GM23248 (cell line): ENCODE results near the gene NMRK2. TPM values are rescaled to one million over a fixed set of nuclear protein-coding genes. Genes with fewer than 3 reads are reported as not detected.

Experiments
- DNase-seq: peaks from one replicate; pipeline ENCODE4 v3.0.0-alpha.2; 2015
- H2AFZ ChIP-seq: fragments of 200-600 bp; sonication (generic); 2 replicates; pipeline ENCODE4 v1.6.1; 2016; ENCODE audit warnings: antibody characterized with exemption
- H3F3A ChIP-seq: fragments of 200-600 bp; sonication (generic); 2 replicates; pipeline ENCODE4 v1.6.1; 2016; ENCODE audit warnings: mild to moderate bottlenecking, antibody characterized with exemption, mixed run types; ENCODE audit not compliant: insufficient read depth
- H3K27ac ChIP-seq: fragments of 200-600 bp; sonication (generic); 2 replicates; pipeline ENCODE4 v1.5.1; 2016; ENCODE audit warnings: mild to moderate bottlenecking
- H3K27me3 ChIP-seq: fragments of 200-600 bp; sonication (generic); replicated peaks from 2 replicates; pipeline ENCODE4 v1.6.1; 2016; ENCODE audit warnings: mild to moderate bottlenecking; ENCODE audit not compliant: insufficient read depth
- H3K36me3 ChIP-seq: fragments of 200-600 bp; sonication (generic); 2 replicates; pipeline ENCODE4 v1.6.1; 2016; ENCODE audit warnings: low read depth, mild to moderate bottlenecking
- H3K4me1 ChIP-seq: fragments of 200-600 bp; sonication (generic); 2 replicates; pipeline ENCODE4 v1.6.1; 2016; ENCODE audit warnings: mild to moderate bottlenecking; ENCODE audit not compliant: insufficient read depth
- H3K4me2 ChIP-seq: fragments of 200-600 bp; sonication (generic); one replicate; pipeline ENCODE4 v1.6.1; 2016; ENCODE audit warnings: mild to moderate bottlenecking; ENCODE audit not compliant: unreplicated experiment
- H3K4me3 ChIP-seq: fragments of 200-600 bp; sonication (generic); 2 replicates; pipeline ENCODE4 v1.5.1; 2016; ENCODE audit warnings: mild to moderate bottlenecking
- H3K79me2 ChIP-seq: fragments of 200-600 bp; sonication (generic); 2 replicates; pipeline ENCODE4 v1.6.1; 2016; ENCODE audit warnings: mild to moderate bottlenecking; ENCODE audit not compliant: insufficient read depth
- H3K9ac ChIP-seq: fragments of 200-600 bp; sonication (generic); 2 replicates; pipeline ENCODE4 v1.6.1; 2016; ENCODE audit warnings: mild to moderate bottlenecking
- H3K9me2 ChIP-seq: fragments of 200-600 bp; sonication (generic); 2 replicates; pipeline ENCODE4 v1.6.1; 2016; ENCODE audit warnings: mixed run types, mild to moderate bottlenecking, moderate library complexity; ENCODE audit not compliant: insufficient read depth
- H3K9me3 ChIP-seq: fragments of 200-600 bp; sonication (generic); one replicate; pipeline ENCODE4 v1.6.1; 2017; ENCODE audit warnings: low read depth
- H4K20me1 ChIP-seq: fragments of 200-600 bp; sonication (generic); 2 replicates; pipeline ENCODE4 v1.6.0; 2016; ENCODE audit not compliant: insufficient read depth
- EZH2 ChIP-seq: fragments of 200-600 bp; sonication (generic); IDR thresholded peaks from 2 replicates; pipeline ENCODE4 v1.6.1; 2018; ENCODE audit warnings: antibody characterized with exemption, mild to moderate bottlenecking; ENCODE audit not compliant: insufficient read depth, poor library complexity, severe bottlenecking
- EZH2phosphoT487 ChIP-seq: fragments of 200-600 bp; sonication (generic); IDR thresholded peaks from 2 replicates; pipeline ENCODE4 v1.6.1; 2018; ENCODE audit warnings: antibody characterized with exemption, moderate library complexity, mild to moderate bottlenecking, low read depth; ENCODE audit not compliant: insufficient read depth
- WGBS, 2 experiments: methylation state at CpG; one replicate each; pipeline ENCODE4 v1.1.6; 2015 to 2017; ENCODE audit warnings: low lambda C conversion rate in 2 of 2, low coverage in 1 of 2; ENCODE audit errors: missing lambda C conversion rate in 2 of 2; 5-methylcytosine and 5-hydroxymethylcytosine counted together
- in situ Hi-C: fragments of 300-500 bp; cut with MboI; formaldehyde crosslinking; loops from 2 replicates; pipeline ENCODE4 v1.15.0; 2020
- polyA plus RNA-seq: library from polyadenylated mRNA; unstranded; fragments of >200 nt; fragmentation: Nextera tagmentation; extraction: Ambion mirVana; gene quantifications from 2 replicates; pipeline ENCODE4 v1.2.1, GENCODE V29; 2016
- total RNA-seq: library from RNA; depleted of rRNA; stranded (reverse); fragments of >200 nt; shearing (Covaris generic); gene quantifications from 2 replicates; pipeline ENCODE4 v1.2.3, GENCODE V29; 2014

Gene NMRK2
- total and polyA plus RNA-seq, 2 experiments from 2014 or later, result not detected

GRCh38 chr19:3895788-3896187, 37.1 kb upstream of the NMRK2 start:
- Histone ChIP-seq H4K20me1 (no peaks in the 10 kb centered on the region), H2AFZ (no peak overlapping the region), H3K9ac (no peak overlapping the region), H3K9me3 (no peaks in the 10 kb centered on the region), H3K36me3 (no peaks in the 10 kb centered on the region), H3K27ac (no peak overlapping the region), H3K9me2 (no peaks in the 10 kb centered on the region), H3K4me2 (no peak overlapping the region), H3K4me1 (no peaks in the 10 kb centered on the region), H3K79me2 (no peaks in the 10 kb centered on the region), H3K27me3 (no peaks in the 10 kb centered on the region), H3F3A (no peaks in the 10 kb centered on the region), H3K4me3 (no peak overlapping the region)
- in situ Hi-C loops, result no loop called here
- WGBS, 2 experiments, result 66 to 69% methylated on average over 5 of the region's 5 CpGs
- TF ChIP-seq EZH2, result no peak
- DNase-seq, result no peak

- Histone ChIP-seq H3K27me3 (0 out of 2 replicates have a peak, but pooled peaks cover 7% of the 10 kb centered on the region), H3K9ac (no peak overlapping the region), H3K4me1 (no peaks in the 10 kb centered on the region), H3K9me3 (no peaks in the 10 kb centered on the region), H3K36me3 (no peaks in the 10 kb centered on the region), H3K4me3 (no peak overlapping the region), H3K79me2 (no peaks in the 10 kb centered on the region), H3K27ac (no peak overlapping the region), H4K20me1 (no peaks in the 10 kb centered on the region), H3K4me2 (no peak overlapping the region), H3K9me2 (no peaks in the 10 kb centered on the region), H2AFZ (no peak overlapping the region), H3F3A (no peaks in the 10 kb centered on the region)
- TF ChIP-seq EZH2 (no peak), EZH2phosphoT487 (no peak)
- 63 to 69% methylated on average over 4 of the region's 4 CpGs for WGBS, 2 experiments
- DNase-seq, result no peak
- in situ Hi-C loops, result no loop called here
Observed at GRCh38 chr19:3897936-3898335, 34.9 kb upstream of the NMRK2 start.

- Histone ChIP-seq H3K4me2 (no peak overlapping the region), H3K27ac (no peak overlapping the region), H3K9me2 (no peaks in the 10 kb centered on the region), H2AFZ (no peak overlapping the region), H3K9me3 (no peaks in the 10 kb centered on the region), H4K20me1 (no peaks in the 10 kb centered on the region), H3K36me3 (no peaks in the 10 kb centered on the region), H3K4me1 (no peaks in the 10 kb centered on the region), H3K4me3 (no peak overlapping the region), H3K79me2 (no peaks in the 10 kb centered on the region), H3K9ac (no peak overlapping the region), H3K27me3 (0 out of 2 replicates have a peak, but pooled peaks cover 8% of the 10 kb centered on the region), H3F3A (no peaks in the 10 kb centered on the region)
- in situ Hi-C loops, result no loop called here
- 75 to 83% methylated on average over 3 of the region's 3 CpGs for WGBS, 2 experiments
- DNase-seq, result no peak
- no peak for TF ChIP-seq EZH2
Observed at GRCh38 chr19:3898426-3898825, 34.4 kb upstream of the NMRK2 start.

DNA sequence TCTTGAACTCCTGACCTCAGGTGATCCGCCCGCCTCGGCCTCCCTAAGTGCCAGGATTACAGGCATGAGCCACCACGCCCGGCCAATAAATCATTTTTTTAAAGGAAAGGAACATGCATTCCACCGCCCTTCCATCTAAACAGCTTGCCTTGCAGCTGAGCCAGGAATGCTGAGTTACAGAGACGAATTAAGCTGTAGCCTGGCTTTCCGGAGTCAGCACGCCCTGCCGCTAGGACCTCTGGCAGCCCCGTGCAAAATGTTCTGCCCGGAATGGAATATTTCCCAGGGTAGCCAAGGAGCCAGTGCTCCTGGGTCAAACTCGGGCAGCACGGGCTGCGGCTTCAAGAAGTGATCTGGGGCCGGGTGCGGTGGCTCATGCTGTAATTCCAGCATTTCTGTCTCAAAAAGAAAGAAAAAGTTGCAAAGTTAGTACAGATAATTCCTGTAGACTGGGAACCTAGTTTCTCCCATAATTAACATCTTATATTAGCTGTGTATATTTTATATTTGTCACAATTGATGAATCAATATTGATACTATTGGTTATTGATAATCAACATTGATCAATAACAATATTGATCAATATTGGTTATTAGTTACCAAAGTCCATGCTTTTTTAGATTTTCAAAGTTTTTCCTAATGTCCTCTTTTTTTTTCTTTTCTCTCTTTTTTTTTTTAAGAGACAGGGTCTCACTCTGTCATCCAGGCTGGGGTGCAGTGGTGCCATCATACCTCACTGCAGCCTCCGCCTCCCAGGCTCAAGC, 33.2 kb upstream of the NMRK2 start:
- Histone ChIP-seq H3K79me2 (no peaks in the 10 kb centered on the region), H3K27ac (no peak overlapping the region), H3K9ac (no peak overlapping the region), H3K4me2 (no peak overlapping the region), H3K9me2 (no peaks in the 10 kb centered on the region), H3K4me1 (no peaks in the 10 kb centered on the region), H3K36me3 (no peaks in the 10 kb centered on the region), H3F3A (no peaks in the 10 kb centered on the region), H3K9me3 (no peaks in the 10 kb centered on the region), H4K20me1 (no peaks in the 10 kb centered on the region), H3K4me3 (no peak overlapping the region), H2AFZ (no peak overlapping the region), H3K27me3 (0 out of 2 replicates have a peak, but pooled peaks cover 8% of the 10 kb centered on the region)
- DNase-seq, result no peak
- no peak for TF ChIP-seq EZH2phosphoT487
- no peak for TF ChIP-seq EZH2
- WGBS, 2 experiments, result 59 to 61% methylated on average over 18 of the region's 18 CpGs
- in situ Hi-C loops, result no loop called here
